Smooth muscle cell (in vitro differentiated cells): ENCODE results near the gene ZRANB2. TPM values are rescaled to one million over a fixed set of nuclear protein-coding genes. Genes with fewer than 3 reads are reported as not detected.

Source experiments
- DNase-seq: peaks from one replicate; lab custom pipeline; 2025; ENCODE audit not compliant: unreplicated experiment; lab: John Stamatoyannopoulos, UW
- H2AFZ ChIP-seq: fragments of 200-600 bp; sonication (generic); 2 replicates; pipeline ENCODE4 v1.6.0; 2016; ENCODE audit warnings: antibody characterized with exemption, low read depth, mild to moderate bottlenecking
- H3F3A ChIP-seq: fragments of 200-600 bp; sonication (generic); 2 replicates; pipeline ENCODE4 v1.6.0; 2017; ENCODE audit warnings: antibody characterized with exemption, low read depth
- H3K27ac ChIP-seq: fragments of 200-600 bp; sonication (generic); 2 replicates; pipeline ENCODE4 v1.5.1; 2016; ENCODE audit warnings: low read depth, mild to moderate bottlenecking
- H3K27me3 ChIP-seq: fragments of 200-600 bp; sonication (generic); 2 replicates; pipeline ENCODE4 v1.6.1; 2016; ENCODE audit warnings: low read depth, mild to moderate bottlenecking
- H3K36me3 ChIP-seq: fragments of 200-600 bp; sonication (generic); 2 replicates; pipeline ENCODE4 v1.5.1; 2016; ENCODE audit warnings: low read depth
- H3K4me1 ChIP-seq: fragments of 200-600 bp; sonication (generic); 2 replicates; pipeline ENCODE4 v1.5.1; 2016; ENCODE audit warnings: low read depth
- H3K4me2 ChIP-seq: fragments of 200-600 bp; sonication (generic); 2 replicates; pipeline ENCODE4 v1.6.0; 2016; ENCODE audit warnings: mild to moderate bottlenecking
- H3K4me3 ChIP-seq: fragments of 200-600 bp; sonication (generic); 2 replicates; pipeline ENCODE4 v1.5.1; 2016; ENCODE audit warnings: mild to moderate bottlenecking
- H3K79me2 ChIP-seq: fragments of 200-600 bp; sonication (generic); 2 replicates; pipeline ENCODE4 v1.6.0; 2016; ENCODE audit warnings: low read depth, mild to moderate bottlenecking
- H3K9ac ChIP-seq: fragments of 200-600 bp; sonication (generic); 2 replicates; pipeline ENCODE4 v1.6.0; 2016; ENCODE audit warnings: low read depth
- H3K9me3 ChIP-seq: fragments of 200-600 bp; sonication (generic); replicated peaks from 2 replicates; pipeline ENCODE4 v1.5.1; 2016; ENCODE audit warnings: low read depth
- H4K20me1 ChIP-seq: fragments of 200-600 bp; sonication (generic); 2 replicates; pipeline ENCODE4 v1.6.0; 2016; ENCODE audit warnings: low read depth
- WGBS: methylation state at CpG from one replicate; pipeline ENCODE4 v1.1.7; 2016; ENCODE audit warnings: low lambda C conversion rate; 5-methylcytosine and 5-hydroxymethylcytosine counted together
- polyA plus RNA-seq: library from polyadenylated mRNA; unstranded; fragments of >200 nt; fragmentation: Nextera tagmentation; extraction: Ambion mirVana; gene quantifications from 2 replicates; pipeline ENCODE4 v1.2.1, GENCODE V29; 2016
- total RNA-seq: library from RNA; depleted of rRNA; stranded (reverse); fragments of >200 nt; gene quantifications from 2 replicates; pipeline ENCODE4 v1.2.3, GENCODE V29; 2014
- TF ChIP-seq, protein P1 (sequence below): fragments of 200-600 bp; sonication (generic); IDR thresholded peaks from 2 replicates; pipeline ENCODE4 v1.5.1; 2017; ENCODE audit warnings: borderline replicate concordance, mild to moderate bottlenecking, antibody characterized with exemption; ENCODE audit not compliant: insufficient read depth, poor library complexity, severe bottlenecking

Gene ZRANB2
- total and polyA plus RNA-seq, 2 experiments from 2014 or later = 45.5 to 77.0 TPM

DNA sequence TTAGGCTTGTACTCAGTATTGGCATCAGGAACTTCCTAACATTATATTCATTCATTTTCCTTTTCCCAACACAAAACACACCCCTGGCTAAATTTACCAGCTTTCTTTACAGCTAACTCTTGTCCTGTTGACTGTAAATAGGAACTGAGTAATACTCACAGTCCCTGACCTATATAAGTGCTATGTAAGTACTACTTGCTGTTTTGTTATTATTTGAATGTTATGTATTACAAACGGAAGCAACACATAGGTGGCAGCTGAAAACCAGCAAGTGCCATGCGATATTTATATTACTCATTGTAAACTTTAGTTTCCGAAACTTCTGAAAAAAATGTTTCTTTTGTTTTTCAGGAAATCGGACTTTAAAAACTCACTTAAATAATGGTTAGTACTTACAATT lies 54.7 kb downstream of the ZRANB2 start:
- Histone ChIP-seq H4K20me1 (no peaks in the 10 kb centered on the region), H3F3A (no peaks in the 10 kb centered on the region), H3K9ac (no peak overlapping the region), H3K4me2 (no peak overlapping the region), H3K4me3 (no peak overlapping the region), H2AFZ (no peak overlapping the region), H3K27me3 (peaks cover 4% of the 10 kb centered on the region), H3K36me3 (no peaks in the 10 kb centered on the region), H3K79me2 (no peaks in the 10 kb centered on the region), H3K4me1 (no peaks in the 10 kb centered on the region), H3K27ac (no peak overlapping the region), H3K9me3 (no peaks in the 10 kb centered on the region)
- TF ChIP-seq, protein P1, sequence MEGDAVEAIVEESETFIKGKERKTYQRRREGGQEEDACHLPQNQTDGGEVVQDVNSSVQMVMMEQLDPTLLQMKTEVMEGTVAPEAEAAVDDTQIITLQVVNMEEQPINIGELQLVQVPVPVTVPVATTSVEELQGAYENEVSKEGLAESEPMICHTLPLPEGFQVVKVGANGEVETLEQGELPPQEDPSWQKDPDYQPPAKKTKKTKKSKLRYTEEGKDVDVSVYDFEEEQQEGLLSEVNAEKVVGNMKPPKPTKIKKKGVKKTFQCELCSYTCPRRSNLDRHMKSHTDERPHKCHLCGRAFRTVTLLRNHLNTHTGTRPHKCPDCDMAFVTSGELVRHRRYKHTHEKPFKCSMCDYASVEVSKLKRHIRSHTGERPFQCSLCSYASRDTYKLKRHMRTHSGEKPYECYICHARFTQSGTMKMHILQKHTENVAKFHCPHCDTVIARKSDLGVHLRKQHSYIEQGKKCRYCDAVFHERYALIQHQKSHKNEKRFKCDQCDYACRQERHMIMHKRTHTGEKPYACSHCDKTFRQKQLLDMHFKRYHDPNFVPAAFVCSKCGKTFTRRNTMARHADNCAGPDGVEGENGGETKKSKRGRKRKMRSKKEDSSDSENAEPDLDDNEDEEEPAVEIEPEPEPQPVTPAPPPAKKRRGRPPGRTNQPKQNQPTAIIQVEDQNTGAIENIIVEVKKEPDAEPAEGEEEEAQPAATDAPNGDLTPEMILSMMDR = no peak
- no peak for DNase-seq
- WGBS = 93% methylated on average over 4 of the region's 4 CpGs

DNA sequence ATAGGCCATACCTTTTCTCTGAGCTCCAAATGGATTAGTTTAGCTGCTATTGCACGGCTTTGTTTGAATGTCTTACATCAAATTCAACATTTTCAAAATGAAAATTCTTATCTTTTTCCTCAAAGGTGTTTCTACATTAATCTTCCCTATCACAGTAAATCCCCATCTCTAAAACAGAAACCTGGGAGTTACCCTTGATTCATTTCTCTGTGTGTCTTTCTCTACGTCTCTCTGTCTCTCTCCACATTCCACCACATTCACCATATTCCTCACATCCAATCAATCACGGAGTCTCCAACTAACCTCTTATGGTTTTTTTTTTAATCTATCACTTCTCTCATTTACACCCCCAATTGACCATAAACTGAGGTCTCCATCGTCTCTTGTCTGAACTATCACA lies 57.3 kb downstream of the ZRANB2 start:
- Histone ChIP-seq H3K9ac (no peak overlapping the region), H3F3A (no peaks in the 10 kb centered on the region), H3K79me2 (no peaks in the 10 kb centered on the region), H3K4me1 (no peaks in the 10 kb centered on the region), H4K20me1 (no peaks in the 10 kb centered on the region), H3K36me3 (no peaks in the 10 kb centered on the region), H3K4me2 (no peak overlapping the region), H3K9me3 (no peaks in the 10 kb centered on the region), H3K27me3 (peaks cover 4% of the 10 kb centered on the region), H2AFZ (no peak overlapping the region), H3K27ac (no peak overlapping the region), H3K4me3 (no peak overlapping the region)
- TF ChIP-seq, protein P1 = no peak
- WGBS = 86% methylated on average over 4 of the region's 4 CpGs
- no peak for DNase-seq

DNA sequence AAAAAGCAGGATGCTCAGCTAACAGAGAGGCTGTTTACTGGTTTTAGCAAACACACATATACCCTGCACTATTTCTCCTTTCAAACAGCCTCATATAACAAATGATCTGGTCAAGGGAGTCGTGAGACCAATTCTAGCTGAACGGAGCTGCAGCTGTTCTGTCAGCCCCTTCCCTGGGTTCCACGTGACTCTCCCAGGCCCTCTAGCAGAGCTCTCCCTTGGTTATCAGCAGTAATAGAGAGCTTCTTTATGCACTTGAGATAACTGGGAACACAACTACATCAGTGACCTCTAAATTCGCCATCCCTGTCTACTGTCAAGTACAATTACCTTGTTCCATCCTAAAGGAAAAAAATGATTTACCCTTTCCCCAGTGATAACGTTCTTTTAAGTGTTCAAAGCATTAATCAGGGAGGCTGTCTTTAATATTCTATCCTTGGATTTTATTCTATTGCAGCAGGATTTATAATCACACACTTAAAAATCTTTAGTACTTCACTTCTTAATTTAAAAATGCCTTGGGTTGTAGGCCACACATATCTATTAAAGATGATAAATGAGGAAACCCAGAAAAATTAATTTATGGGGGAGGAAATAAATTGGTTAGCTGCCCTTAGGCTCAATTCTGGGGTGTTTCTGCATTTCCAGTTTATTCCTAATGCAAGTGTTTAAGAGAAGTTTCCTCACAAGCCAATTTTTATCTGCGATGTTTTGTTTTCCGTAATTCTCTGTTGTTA lies 61.4 kb downstream of the ZRANB2 start:
- TF ChIP-seq, protein P1 = no peak
- 64% methylated on average over 7 of the region's 7 CpGs for WGBS
- Histone ChIP-seq H3K4me1 (peaks cover 1% of the 10 kb centered on the region), H3K4me3 (no peak overlapping the region), H3K9me3 (no peaks in the 10 kb centered on the region), H2AFZ (no peak overlapping the region), H3F3A (no peaks in the 10 kb centered on the region), H3K4me2 (no peak overlapping the region), H3K79me2 (no peaks in the 10 kb centered on the region), H3K27me3 (peaks cover 4% of the 10 kb centered on the region), H3K27ac (no peak overlapping the region), H4K20me1 (no peaks in the 10 kb centered on the region), H3K36me3 (no peaks in the 10 kb centered on the region), H3K9ac (no peak overlapping the region)
- no peak for DNase-seq

DNA sequence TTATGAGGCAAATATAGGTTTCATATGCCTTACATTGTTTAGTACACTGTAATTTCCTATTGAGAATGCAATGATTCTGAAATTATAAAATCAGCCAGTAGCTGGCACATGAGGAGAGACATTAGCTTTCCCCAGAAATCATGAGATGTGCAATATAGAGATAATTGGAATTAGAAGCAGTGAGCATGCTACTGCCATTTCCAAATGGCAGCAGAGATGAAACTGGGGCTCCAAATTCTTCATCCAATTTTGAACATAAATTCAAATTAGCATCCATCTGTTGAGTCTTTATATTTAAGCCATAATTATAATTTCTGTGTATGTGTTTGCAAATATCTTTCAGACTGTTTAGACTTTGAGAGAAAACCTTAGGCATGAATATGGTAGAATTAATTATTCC lies 62.0 kb downstream of the ZRANB2 start:
- H2AFZ ChIP-seq = no peak overlapping the region
- TF ChIP-seq, protein P1 = no peak
- H3K79me2 ChIP-seq = no peaks in the 10 kb centered on the region
- no peaks in the 10 kb centered on the region for H4K20me1 ChIP-seq
- H3K9me3 ChIP-seq = no peaks in the 10 kb centered on the region
- H3K4me2 ChIP-seq = no peak overlapping the region
- no peaks in the 10 kb centered on the region for H3F3A ChIP-seq
- H3K4me1 ChIP-seq = peaks cover 4% of the 10 kb centered on the region
- H3K27me3 ChIP-seq = peaks cover 4% of the 10 kb centered on the region
- no peak overlapping the region for H3K4me3 ChIP-seq
- H3K27ac ChIP-seq = no peak overlapping the region
- no peaks in the 10 kb centered on the region for H3K36me3 ChIP-seq
- DNase-seq = no peak
- no peak overlapping the region for H3K9ac ChIP-seq
